GM21367 (cell line): Measurements from ENCODE around the gene TFPT.
A peak's percentile ranks its signal among the peaks of the same experiment; 100 is the strongest.
"Not testable (repeated sequence)": the region's sequence is repeated elsewhere in the genome, so short reads cannot be mapped to it uniquely, and the experiment has no call there.

Source experiments
- ATAC-seq: cut with Tn5 transposase; IDR thresholded peaks from one replicate; pipeline ENCODE4 v1.9.1; 2021; ENCODE audit not compliant: unreplicated experiment

TFPT gene

GRCh38 chr19:54124393-54124792 lies 8.9 kb upstream of the TFPT start:
- no peak for ATAC-seq

GRCh38 chr19:54123682-54124081 lies 8.2 kb upstream of the TFPT start:
- ATAC-seq = no peak

- ATAC-seq = no peak
Observed at GRCh38 chr19:54121259-54121658, 5.8 kb upstream of the TFPT start.

- peak; percentile 25 for ATAC-seq
Observed at GRCh38 chr19:54114340-54115108, 933 bp downstream of the TFPT start.

GRCh38 chr19:54109651-54110050 lies 5.8 kb downstream of the TFPT start:
- no peak for ATAC-seq

DNA sequence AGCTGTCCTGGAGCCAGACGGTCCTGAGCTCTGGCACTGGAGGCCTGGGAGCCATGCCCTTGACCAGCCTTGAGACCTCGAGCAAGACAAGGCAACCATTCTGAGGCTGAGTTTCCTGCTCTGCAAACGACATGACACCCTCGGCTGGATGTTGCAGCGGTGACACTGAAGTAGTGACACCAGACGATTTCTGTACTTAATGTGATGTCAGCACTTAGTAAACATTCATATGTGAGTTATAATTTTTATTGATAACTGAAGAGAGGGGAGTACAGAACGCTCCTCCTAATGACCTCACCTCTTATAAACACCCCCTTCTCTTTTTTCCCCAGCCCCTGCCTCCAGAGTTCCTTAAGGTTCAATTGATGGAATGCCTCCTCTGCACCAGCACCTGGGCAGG lies 7.0 kb downstream of the TFPT start:
- no peak for ATAC-seq

DNA sequence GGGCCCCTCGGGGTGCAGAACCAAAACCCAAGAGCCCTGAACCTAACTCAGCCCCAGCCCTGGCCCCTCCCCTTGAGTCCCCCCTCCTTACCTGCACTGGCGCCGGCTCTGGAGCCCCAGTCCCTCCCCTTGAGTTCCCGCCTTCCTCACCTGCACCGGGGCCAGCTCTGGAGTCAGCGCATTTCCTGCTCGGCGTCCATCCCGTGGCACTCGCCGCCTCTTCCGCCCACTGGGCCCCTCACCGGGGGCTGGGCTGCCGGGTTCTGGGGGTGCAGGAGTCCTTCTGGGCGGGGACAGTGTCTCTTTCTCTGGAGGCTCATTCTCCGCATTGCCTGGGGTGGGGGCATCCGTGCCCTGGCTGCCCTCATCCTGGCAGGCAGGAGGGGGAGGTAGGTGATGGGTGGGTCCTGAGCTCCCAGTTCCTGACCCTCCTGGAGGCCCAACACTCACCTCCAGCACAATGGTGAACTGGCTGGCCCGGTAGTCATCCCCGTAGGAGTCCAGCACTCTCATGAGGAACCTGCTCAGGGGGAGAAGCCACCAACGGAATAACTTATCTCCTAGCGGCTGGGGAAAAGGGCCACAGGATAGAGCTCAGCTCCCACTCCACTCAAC lies 7.5 kb downstream of the TFPT start:
- no peak for ATAC-seq

GRCh38 chr19:54106716-54107115 lies 8.7 kb downstream of the TFPT start:
- no peak for ATAC-seq

- no peak for ATAC-seq
Observed at GRCh38 chr19:54105796-54106195, 9.7 kb downstream of the TFPT start.

DNA sequence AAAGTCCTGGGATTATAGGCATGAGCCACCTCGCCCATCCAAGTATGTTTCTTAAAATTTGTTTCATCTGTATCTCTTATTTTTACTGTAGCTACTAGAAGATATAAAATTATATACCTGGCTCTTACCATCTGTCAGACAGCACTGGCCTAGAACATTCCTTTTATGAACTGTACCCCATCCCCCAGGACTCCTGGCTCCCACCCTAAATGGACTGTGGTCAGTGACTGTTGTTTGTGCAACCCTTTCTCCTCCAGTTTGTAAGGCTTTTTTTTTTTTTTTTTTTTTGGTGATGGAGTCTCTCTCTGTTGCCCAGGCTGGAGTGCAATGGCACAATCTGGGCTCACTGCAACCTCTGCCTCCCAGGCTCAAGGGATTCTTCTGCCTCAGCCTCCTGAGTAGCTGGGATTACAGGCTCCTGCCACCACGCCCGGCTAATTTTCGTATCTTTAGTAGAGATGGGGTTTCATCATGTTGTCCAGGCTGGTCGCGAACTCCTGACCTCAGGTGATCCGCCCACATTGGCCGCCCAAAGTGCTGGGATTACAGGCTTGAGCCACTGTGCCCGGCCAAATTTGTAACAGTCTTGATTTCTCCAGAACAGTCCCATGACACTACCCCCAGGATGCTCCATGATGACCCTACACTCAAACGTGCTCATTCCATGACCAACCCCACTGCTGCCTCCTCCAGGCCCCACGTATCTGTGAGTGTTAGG lies 10.3 kb downstream of the TFPT start:
- ATAC-seq = no peak

- ATAC-seq = peak; percentile 89
Observed at GRCh38 chr19:54102421-54103169, 12.9 kb downstream of the TFPT start, which contains the start of gene NDUFA3. TSS of gene NDUFA3 (plus strand) at chr19:54102855. CDS start at chr19:54102879, 24 bp downstream.

GRCh38 chr19:54100561-54100960 lies 14.9 kb downstream of the TFPT start, which contains the start of gene OSCAR:
TSS of gene OSCAR (minus strand) at chr19:54100803. CDS start at chr19:54100792, 11 bp downstream.
- ATAC-seq = no peak

GRCh38 chr19:54099903-54100255 lies 15.6 kb downstream of the TFPT start:
- not testable (repeated sequence) for ATAC-seq

GRCh38 chr19:54099190-54099902 lies 16.1 kb downstream of the TFPT start:
- ATAC-seq = no peak

- ATAC-seq = no peak
Observed at GRCh38 chr19:54096617-54097106, 18.8 kb downstream of the TFPT start.

DNA sequence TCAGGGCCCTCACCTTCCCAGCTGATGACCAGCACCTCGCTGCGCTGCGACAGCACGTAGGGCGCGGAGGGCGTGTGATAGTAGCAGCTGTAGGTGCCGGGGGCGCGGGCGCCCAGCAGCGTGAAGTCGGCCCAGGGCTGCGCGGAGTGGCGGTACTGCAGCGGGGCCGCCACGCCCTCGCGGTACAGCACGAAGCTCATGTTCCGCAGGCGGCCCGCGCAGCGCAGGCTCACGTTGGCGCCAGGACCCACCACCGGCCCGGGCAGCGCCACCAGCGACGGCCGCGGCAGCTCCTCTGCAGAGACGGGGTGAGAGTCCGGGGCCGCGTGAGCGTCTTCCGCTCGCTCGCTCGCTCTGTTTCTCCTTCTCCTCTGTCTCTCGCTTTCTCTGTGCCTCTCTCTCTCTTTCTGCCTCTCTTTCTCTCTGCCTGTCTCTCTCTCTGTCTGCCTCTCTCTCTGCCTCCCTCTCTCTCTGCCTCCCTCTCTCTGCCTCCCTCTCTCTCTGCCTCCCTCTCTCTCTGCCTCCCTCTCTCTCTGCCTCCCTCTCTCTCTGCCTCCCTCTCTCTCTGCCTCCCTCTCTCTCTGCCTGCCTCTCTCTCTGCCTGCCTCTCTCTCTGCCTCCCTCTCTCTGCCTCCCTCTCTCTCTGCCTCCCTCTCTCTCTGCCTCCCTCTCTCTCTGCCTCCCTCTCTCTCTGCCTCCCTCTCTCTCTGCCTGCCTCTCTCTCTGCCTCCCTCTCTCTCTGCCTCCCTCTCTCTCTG lies 19.4 kb downstream of the TFPT start:
- ATAC-seq = not testable (repeated sequence)

GRCh38 chr19:54095136-54095858 lies 20.2 kb downstream of the TFPT start:
- no peak for ATAC-seq

DNA sequence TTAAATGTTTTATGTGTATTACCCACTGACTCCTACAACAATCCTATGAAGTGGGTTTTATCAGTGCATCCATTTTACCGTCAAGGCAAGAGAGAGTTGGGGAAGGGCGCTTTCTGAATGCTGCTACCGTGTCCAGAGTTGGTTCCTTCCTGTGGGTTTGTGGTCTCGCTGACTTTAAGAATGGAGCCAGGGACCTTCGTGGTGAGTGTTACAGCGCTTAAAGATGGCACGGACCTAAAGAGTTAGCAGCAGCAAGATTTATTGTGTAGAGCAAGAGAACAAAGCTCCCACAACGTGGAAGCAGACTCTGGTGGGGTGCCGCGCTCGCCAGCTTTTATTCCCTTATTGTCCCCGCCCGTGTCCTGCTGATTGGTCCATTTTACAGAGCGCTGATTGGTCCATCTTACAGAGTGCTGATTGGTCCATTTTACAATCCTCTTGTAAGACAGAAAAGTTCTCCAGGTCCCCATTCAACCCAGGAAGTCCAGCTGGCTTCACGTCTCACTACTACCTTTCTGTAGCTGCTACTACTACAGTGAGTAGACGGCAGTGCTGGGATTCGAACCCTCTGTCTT lies 20.9 kb downstream of the TFPT start:
- ATAC-seq = no peak

- ATAC-seq = no peak
Observed at GRCh38 chr19:54084410-54084809, 31.0 kb downstream of the TFPT start.
